ENCODE data around the gene MAN2C1. TPM values are rescaled to one million over a fixed set of nuclear protein-coding genes. Genes with fewer than 3 reads are reported as not detected.

Gene MAN2C1
- polyA plus RNA-seq, 3 donors, result 32.9 to 453 (median 42.9) TPM

DNA sequence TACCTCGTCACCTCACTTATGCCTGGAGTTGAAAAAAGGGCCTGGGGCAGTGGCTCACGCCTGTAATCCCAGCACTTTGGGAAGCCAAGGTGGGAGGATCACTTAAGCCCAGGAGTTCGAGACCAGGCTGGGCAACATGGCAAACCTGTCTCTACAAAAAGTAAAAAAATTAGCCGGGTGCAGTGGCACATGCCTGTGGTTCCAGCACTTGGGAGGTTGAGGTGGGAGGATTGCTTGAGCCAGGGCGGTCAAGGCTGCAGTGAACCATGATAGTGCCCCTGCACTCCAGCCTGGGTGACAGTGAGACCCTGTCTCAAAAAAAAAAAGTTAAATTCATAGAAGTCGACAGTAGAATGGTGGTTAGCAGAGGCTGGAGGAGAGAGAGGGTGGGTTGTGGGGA is 26.2 kb downstream of the MAN2C1 start:
- no peak overlapping the region for H2AFZ ChIP-seq (ENCODE audit: insufficient read depth, low read depth, low read length, poor library complexity, severe bottlenecking)
- DNase-seq, result no peak
- WGBS (ENCODE audit: insufficient coverage), result 89% methylated on average over 5 of the region's 6 CpGs

DNA sequence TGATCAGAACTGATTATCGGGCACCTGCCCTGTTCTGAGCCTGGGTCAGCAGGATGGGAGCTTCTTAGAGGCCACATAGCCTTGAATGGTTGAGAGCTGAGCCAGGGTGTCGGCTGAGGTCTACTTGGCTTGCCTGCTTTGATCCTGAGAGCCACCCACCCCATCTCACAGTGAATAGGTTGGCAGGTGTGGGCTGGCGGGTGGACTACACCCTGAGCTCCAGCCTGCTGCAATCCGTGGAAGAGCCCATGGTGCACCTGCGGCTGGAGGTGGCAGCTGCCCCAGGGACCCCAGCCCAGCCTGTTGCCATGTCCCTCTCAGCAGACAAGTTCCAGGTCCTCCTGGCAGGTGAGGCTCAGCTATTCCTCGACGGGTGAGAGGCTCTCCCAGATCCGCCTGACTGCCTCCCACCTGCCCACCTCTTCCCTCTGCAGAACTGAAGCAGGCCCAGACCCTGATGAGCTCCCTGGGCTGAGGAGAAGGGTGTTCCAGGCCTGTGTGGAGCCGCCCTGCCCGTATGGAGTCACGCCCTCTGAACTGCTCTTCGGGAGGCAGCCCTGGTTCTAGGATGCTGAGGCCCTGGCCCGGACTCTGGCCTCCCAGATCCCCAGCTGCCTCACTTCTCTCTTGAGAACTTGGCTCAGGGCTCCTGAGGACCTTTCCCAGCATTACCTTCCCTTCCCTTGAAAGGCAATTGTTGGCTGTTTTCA is 28.7 kb downstream of the MAN2C1 start:
- peaks cover 0 to 1% (median 0%) of the 10 kb centered on the region in 7 donors for H3K9me3 Mint-ChIP-seq
- H4K20me1 ChIP-seq (ENCODE audit: insufficient read depth, low read length), result no peaks in the 10 kb centered on the region
- H3K27ac ChIP-seq (ENCODE audit: low read depth in 1 of 2, low read length in 2 of 2), result no peak overlapping the region
- H3K4me2 ChIP-seq (replicated peaks; ENCODE audit: extremely low read depth, low read length, poor library complexity, severe bottlenecking), result no peak overlapping the region
- peaks cover 20 to 23% of the 10 kb centered on the region in 2 donors for H3K36me3 Mint-ChIP-seq
- TF ChIP-seq, protein P1, sequence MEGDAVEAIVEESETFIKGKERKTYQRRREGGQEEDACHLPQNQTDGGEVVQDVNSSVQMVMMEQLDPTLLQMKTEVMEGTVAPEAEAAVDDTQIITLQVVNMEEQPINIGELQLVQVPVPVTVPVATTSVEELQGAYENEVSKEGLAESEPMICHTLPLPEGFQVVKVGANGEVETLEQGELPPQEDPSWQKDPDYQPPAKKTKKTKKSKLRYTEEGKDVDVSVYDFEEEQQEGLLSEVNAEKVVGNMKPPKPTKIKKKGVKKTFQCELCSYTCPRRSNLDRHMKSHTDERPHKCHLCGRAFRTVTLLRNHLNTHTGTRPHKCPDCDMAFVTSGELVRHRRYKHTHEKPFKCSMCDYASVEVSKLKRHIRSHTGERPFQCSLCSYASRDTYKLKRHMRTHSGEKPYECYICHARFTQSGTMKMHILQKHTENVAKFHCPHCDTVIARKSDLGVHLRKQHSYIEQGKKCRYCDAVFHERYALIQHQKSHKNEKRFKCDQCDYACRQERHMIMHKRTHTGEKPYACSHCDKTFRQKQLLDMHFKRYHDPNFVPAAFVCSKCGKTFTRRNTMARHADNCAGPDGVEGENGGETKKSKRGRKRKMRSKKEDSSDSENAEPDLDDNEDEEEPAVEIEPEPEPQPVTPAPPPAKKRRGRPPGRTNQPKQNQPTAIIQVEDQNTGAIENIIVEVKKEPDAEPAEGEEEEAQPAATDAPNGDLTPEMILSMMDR (IDR thresholded peaks at IDR 0.05), result no peak
- no peak overlapping the region for H3K9ac ChIP-seq (ENCODE audit: insufficient read depth, low read length, poor library complexity, severe bottlenecking)
- no peak overlapping the region for H2AFZ ChIP-seq (ENCODE audit: insufficient read depth, low read depth, low read length, poor library complexity, severe bottlenecking)
- H3K27me3 ChIP-seq (ENCODE audit: control insufficient read depth in 2 of 2, insufficient read depth in 2 of 2, low read length in 2 of 2), result peaks cover 2 to 4% of the 10 kb centered on the region in 2 donors
- peaks cover 4% of the 10 kb centered on the region for H3K79me2 ChIP-seq (ENCODE audit: insufficient read depth, low read length)
- peaks cover 7 to 20% (median 8%) of the 10 kb centered on the region in 3 donors for H3K27me3 Mint-ChIP-seq (ENCODE audit: low read depth in 3 of 3)
- H3K4me3 Mint-ChIP-seq, result no peak overlapping the region
- peaks cover 26% of the 10 kb centered on the region for H3K4me1 Mint-ChIP-seq
- no peak overlapping the region for H3K27ac Mint-ChIP-seq
- no peak overlapping the region for H3K4me3 ChIP-seq (replicated peaks in 1 of 3; ENCODE audit: low read depth in 2 of 3, low read length in 3 of 3)
- WGBS (ENCODE audit: insufficient coverage), result 100% methylated on average over 7 of the region's 13 CpGs
- intact Hi-C loops (cut with micrococcal nuclease), result no loop called here
- H3K36me3 ChIP-seq (replicated peaks in 1 of 2; ENCODE audit: control insufficient read depth in 1 of 2, insufficient read depth in 2 of 2, low read length in 2 of 2), result peaks cover 0 to 4% of the 10 kb centered on the region in 2 donors
- no peaks in the 10 kb centered on the region for H3K9me3 ChIP-seq (replicated peaks in 1 of 2; ENCODE audit: control insufficient read depth in 1 of 2, insufficient read depth in 1 of 2, low read length in 2 of 2)
- no peak for DNase-seq
- H3K4me1 ChIP-seq (ENCODE audit: control insufficient read depth in 1 of 2, insufficient read depth in 2 of 2, low read length in 2 of 2), result peaks cover 12 to 16% of the 10 kb centered on the region in 2 donors

More for the DNA sequence above, 26.2 kb downstream of the MAN2C1 start:
- Histone ChIP-seq H3K4me3 (replicated peaks in 1 of 3; ENCODE audit: low read depth in 2 of 3, low read length in 3 of 3) (no peak overlapping the region), H3K79me2 (ENCODE audit: insufficient read depth, low read length) (no peaks in the 10 kb centered on the region), H3K27ac (ENCODE audit: low read depth in 1 of 2, low read length in 2 of 2) (no peak overlapping the region), H3K9ac (ENCODE audit: insufficient read depth, low read length, poor library complexity, severe bottlenecking) (no peak overlapping the region), H3K4me1 (ENCODE audit: control insufficient read depth in 1 of 2, insufficient read depth in 2 of 2, low read length in 2 of 2) (peaks cover 6 to 7% of the 10 kb centered on the region in 2 donors), H3K27me3 (ENCODE audit: control insufficient read depth in 2 of 2, insufficient read depth in 2 of 2, low read length in 2 of 2) (peaks cover 12 to 27% of the 10 kb centered on the region in 2 donors), H3K9me3 (replicated peaks in 1 of 2; ENCODE audit: control insufficient read depth in 1 of 2, insufficient read depth in 1 of 2, low read length in 2 of 2) (no peaks in the 10 kb centered on the region), H4K20me1 (ENCODE audit: insufficient read depth, low read length) (no peaks in the 10 kb centered on the region), H3K4me2 (replicated peaks; ENCODE audit: extremely low read depth, low read length, poor library complexity, severe bottlenecking) (no peak overlapping the region), H3K36me3 (replicated peaks in 1 of 2; ENCODE audit: control insufficient read depth in 1 of 2, insufficient read depth in 2 of 2, low read length in 2 of 2) (peaks cover 0 to 4% of the 10 kb centered on the region in 2 donors)
- intact Hi-C loops (cut with micrococcal nuclease), result no loop called here
- Mint-ChIP-seq H3K4me3 (no peak overlapping the region), H3K27ac (no peak overlapping the region), H3K27me3 (ENCODE audit: low read depth in 3 of 3) (peaks cover 32 to 40% (median 34%) of the 10 kb centered on the region in 3 donors), H3K4me1 (peaks cover 18% of the 10 kb centered on the region), H3K9me3 (peaks cover 0 to 11% (median 3%) of the 10 kb centered on the region in 7 donors), H3K36me3 (peaks cover 20 to 23% of the 10 kb centered on the region in 2 donors)
- TF ChIP-seq, protein P1 (IDR thresholded peaks at IDR 0.05), result no peak

Measured in CD14-positive monocyte (primary cell).